Glutamatergic neuron (in vitro differentiated cells): Measurements from ENCODE around the gene PLEKHM3. TPM values are rescaled to one million over a fixed set of nuclear protein-coding genes. Genes with fewer than 3 reads are reported as not detected.

Experiments used
- DNase-seq: peaks from one replicate; pipeline ENCODE4 v3.0.0; 2022
- H3K27ac Mint-ChIP-seq: one replicate; pipeline ENCODE4 v1.8.0; 2020; ENCODE audit warnings: mild to moderate bottlenecking, mixed read lengths, inconsistent platforms; ENCODE audit not compliant: unreplicated experiment
- H3K27me3 Mint-ChIP-seq: one replicate; pipeline ENCODE4 v1.8.0; 2020; ENCODE audit warnings: mild to moderate bottlenecking, moderate library complexity, mixed read lengths, inconsistent platforms; ENCODE audit not compliant: unreplicated experiment
- H3K36me3 Mint-ChIP-seq: one replicate; pipeline ENCODE4 v1.8.0; 2020; ENCODE audit warnings: mild to moderate bottlenecking, mixed read lengths, inconsistent platforms; ENCODE audit not compliant: unreplicated experiment
- H3K4me1 Mint-ChIP-seq: one replicate; pipeline ENCODE4 v1.8.0; 2020; ENCODE audit warnings: mild to moderate bottlenecking, low read depth, mixed read lengths, inconsistent platforms; ENCODE audit not compliant: unreplicated experiment
- H3K4me3 Mint-ChIP-seq: one replicate; pipeline ENCODE4 v1.8.0; 2020; ENCODE audit warnings: mild to moderate bottlenecking, mixed read lengths, inconsistent platforms; ENCODE audit not compliant: unreplicated experiment
- H3K9me3 Mint-ChIP-seq: one replicate; pipeline ENCODE4 v1.8.0; 2020; ENCODE audit warnings: mild to moderate bottlenecking, moderate library complexity, mixed read lengths, inconsistent platforms; ENCODE audit not compliant: unreplicated experiment
- total RNA-seq: library from RNA; stranded (reverse); fragmentation: NEBNext Ultra II Directional; extraction: Animal tissue kit (Norgen Biotek cat#: 25700); gene quantifications from one replicate; pipeline ENCODE4 v1.2.1, GENCODE V29; 2021; ENCODE audit not compliant: unreplicated experiment
- TF ChIP-seq, protein P1 (sequence below): fragments of 200-600 bp; sonication (generic); IDR thresholded peaks from one replicate; pipeline ENCODE4 v1.5.0; 2021; ENCODE audit not compliant: partially characterized antibody, unreplicated experiment

The PLEKHM3 gene
- total RNA-seq, 1 donor from 2014 or later: 19.5 TPM

DNA sequence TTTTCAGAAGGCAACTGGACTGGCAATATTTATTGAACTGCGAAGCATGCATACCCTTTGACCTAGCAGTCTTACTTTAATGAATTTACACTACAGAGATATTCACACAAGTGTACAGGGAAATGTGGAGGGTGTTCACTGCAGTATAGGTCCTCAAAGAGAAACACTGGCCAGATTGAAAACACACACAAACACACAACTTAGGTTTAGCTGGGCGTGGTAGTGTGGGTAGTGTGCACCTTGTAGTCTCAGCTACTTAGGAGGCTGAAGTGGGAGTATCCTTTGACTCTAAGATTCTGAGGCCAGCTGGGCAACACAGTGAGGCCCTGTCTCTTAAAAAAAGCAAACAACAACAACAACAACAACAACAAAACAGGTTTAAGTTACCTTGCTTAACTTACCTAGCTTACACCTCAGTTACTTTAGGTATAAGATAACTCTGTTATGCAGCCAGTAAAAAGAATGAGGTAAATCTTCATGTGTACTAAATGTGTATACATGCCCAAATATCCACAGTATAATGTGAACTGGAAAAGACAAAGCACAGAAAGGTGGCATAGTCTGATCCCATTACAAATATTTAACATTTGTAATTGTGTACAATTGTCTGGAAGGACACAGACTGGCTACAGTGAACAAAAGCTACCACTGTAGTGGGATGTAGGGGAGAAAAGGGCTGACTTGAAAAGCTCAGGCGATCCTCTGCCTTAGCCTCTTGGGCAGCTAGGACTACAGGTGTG is 149.7 kb downstream of the PLEKHM3 start:
- no peaks in the 10 kb centered on the region for H3K27me3 Mint-ChIP-seq
- no peak for DNase-seq
- H3K36me3 Mint-ChIP-seq: no peaks in the 10 kb centered on the region
- no peaks in the 10 kb centered on the region for H3K9me3 Mint-ChIP-seq
- H3K4me1 Mint-ChIP-seq: no peaks in the 10 kb centered on the region
- no peak overlapping the region for H3K27ac Mint-ChIP-seq
- H3K4me3 Mint-ChIP-seq: no peak overlapping the region
- TF ChIP-seq, protein P1, sequence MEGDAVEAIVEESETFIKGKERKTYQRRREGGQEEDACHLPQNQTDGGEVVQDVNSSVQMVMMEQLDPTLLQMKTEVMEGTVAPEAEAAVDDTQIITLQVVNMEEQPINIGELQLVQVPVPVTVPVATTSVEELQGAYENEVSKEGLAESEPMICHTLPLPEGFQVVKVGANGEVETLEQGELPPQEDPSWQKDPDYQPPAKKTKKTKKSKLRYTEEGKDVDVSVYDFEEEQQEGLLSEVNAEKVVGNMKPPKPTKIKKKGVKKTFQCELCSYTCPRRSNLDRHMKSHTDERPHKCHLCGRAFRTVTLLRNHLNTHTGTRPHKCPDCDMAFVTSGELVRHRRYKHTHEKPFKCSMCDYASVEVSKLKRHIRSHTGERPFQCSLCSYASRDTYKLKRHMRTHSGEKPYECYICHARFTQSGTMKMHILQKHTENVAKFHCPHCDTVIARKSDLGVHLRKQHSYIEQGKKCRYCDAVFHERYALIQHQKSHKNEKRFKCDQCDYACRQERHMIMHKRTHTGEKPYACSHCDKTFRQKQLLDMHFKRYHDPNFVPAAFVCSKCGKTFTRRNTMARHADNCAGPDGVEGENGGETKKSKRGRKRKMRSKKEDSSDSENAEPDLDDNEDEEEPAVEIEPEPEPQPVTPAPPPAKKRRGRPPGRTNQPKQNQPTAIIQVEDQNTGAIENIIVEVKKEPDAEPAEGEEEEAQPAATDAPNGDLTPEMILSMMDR: no peak

DNA sequence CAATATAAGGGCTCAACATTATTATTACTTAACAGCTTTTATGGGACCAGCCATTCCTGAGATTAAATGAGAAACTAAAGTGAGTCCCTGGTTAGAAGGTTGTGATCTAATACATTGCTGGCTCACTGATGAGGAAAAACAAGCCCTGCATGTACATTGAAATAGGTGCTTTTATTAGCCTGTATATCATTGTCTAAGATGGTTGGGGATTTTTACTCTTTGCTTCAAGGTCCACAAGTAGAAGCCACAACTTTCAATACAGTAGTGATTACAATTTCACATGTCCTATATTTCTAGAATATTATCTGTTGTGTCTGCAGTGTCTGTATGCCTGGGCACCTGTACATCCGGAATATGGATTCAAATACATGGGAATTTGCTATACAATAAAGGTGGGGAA is 151.5 kb downstream of the PLEKHM3 start:
- H3K4me1 Mint-ChIP-seq: no peaks in the 10 kb centered on the region
- DNase-seq: no peak
- TF ChIP-seq, protein P1: no peak
- no peaks in the 10 kb centered on the region for H3K27me3 Mint-ChIP-seq
- H3K36me3 Mint-ChIP-seq: no peaks in the 10 kb centered on the region
- no peaks in the 10 kb centered on the region for H3K9me3 Mint-ChIP-seq
- H3K4me3 Mint-ChIP-seq: no peak overlapping the region
- no peak overlapping the region for H3K27ac Mint-ChIP-seq

DNA sequence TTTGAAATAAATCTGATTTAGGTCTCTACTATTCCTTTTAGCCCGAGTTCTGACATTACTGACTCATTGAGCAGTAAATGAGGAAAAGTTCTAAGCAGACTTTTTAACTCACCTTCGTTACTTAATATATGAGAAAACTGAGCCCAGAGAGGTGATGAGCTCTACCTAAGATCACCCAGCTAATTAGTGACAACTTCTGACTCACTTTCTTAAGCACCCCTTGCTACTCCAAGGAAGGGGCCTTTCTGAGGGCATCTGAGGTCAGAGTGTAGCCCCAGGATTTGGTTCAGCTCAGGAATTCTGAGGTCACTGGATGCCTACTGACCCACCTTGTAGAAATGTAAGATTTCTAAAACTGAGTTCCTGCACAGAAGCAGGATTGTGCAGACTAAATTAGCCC is 153.4 kb downstream of the PLEKHM3 start:
- Mint-ChIP-seq H3K4me1 (no peaks in the 10 kb centered on the region), H3K27ac (no peak overlapping the region), H3K36me3 (no peaks in the 10 kb centered on the region), H3K4me3 (no peak overlapping the region), H3K9me3 (no peaks in the 10 kb centered on the region), H3K27me3 (no peaks in the 10 kb centered on the region)
- TF ChIP-seq, protein P1: no peak
- DNase-seq: no peak

DNA sequence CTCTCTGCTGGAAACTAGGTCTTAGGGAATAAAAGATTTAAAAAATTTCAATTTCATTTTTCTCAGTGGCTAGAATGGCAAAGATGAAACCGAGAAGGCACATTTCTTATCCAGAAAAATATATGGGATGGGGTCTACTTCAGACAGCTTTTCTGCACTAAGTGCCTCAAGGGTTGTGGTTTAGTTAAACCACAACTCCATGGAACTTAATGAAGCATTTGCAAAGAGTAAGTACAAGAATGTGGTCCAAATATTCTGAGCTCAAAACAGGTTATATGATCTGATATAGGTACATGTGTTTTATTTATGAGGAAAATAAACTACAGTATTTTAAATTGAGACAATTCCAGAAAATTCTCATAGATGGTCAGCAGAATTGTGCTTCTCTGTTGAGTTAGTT is 153.8 kb downstream of the PLEKHM3 start:
- no peak for DNase-seq
- Mint-ChIP-seq H3K36me3 (no peaks in the 10 kb centered on the region), H3K4me3 (no peak overlapping the region), H3K27ac (no peak overlapping the region), H3K9me3 (no peaks in the 10 kb centered on the region), H3K27me3 (no peaks in the 10 kb centered on the region), H3K4me1 (no peaks in the 10 kb centered on the region)
- TF ChIP-seq, protein P1: no peak

DNA sequence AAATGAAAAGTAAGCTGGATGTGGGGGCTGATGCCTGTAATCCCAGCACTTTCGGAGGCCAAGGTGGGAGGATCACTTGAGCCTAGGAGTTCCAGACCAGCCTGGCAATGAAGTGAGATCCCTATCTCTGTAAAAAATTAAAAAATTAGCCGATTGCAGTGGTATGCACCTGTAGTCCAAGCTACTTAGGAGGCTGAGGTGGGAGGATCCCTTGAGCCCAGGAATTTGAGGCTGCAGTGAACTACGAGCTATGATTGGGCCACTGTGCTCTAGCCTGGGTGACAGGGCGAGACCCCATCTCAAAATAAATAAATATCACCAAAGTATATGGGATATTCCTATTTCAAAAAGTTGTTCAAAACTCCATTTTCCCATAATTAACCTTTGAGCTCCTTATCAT is 154.5 kb downstream of the PLEKHM3 start:
- no peak for DNase-seq
- Mint-ChIP-seq H3K4me1 (no peaks in the 10 kb centered on the region), H3K9me3 (no peaks in the 10 kb centered on the region), H3K36me3 (no peaks in the 10 kb centered on the region), H3K27me3 (no peaks in the 10 kb centered on the region), H3K4me3 (no peak overlapping the region), H3K27ac (no peak overlapping the region)
- TF ChIP-seq, protein P1: no peak
